ENCODE results near the gene DNA2. TPM values are rescaled to one million over a fixed set of nuclear protein-coding genes. Genes with fewer than 3 reads are reported as not detected.

The DNA2 gene
- total and polyA plus RNA-seq, 2 of the 4 experiments (the other 2 are of a cell fraction), result 3.9 to 5.6 TPM

DNA sequence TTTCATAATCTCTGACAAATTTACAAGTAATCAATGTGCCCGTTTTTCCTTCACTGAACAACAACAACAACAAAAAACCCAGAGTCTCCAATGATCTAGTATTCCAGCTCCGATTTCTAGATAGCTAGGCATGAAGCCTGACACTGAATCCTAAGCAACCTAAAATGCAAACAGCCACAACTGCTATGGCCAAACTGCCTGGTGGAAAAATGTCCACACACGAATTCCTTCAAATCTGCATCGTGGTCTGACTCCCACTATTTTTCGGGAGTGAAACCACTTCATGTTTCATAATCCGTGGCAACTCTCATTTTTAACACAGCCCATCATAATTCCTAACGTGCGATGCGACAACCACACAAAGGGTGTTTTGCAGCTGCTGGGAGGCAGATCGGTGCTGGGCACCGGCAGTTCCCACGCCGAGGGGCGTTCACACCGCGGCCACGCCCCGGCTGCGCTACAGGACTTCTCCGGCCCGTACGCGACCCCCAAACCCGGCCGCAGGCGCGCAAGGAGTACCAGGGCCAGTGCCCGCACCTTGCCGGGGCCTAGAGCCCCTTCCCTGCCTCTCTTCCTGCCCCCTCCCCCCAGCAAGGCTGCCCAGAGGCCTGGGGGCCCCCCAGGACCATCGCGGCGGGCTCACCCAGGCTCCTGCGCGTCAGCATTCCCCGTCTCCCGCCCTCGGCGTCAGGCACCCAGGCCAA lies 65.5 kb downstream of the DNA2 start (continued):
- no peak; the same call in 1 of the 2 replicates for TF ChIP-seq MXI1 (IDR thresholded peaks at IDR 0.05; ENCODE audit: borderline replicate concordance, low read depth, low read length)
- TF ChIP-seq MAFK (IDR thresholded peaks at IDR 0.05; ENCODE audit: low read depth, low read length), result no peak
- TF ChIP-seq RFX5 (IDR thresholded peaks at IDR 0.05; ENCODE audit: low read depth, low read length), result no peak

GRCh38 chr10:68403701-68404100 lies 68.1 kb downstream of the DNA2 start:
- TF ChIP-seq CEBPB (IDR thresholded peaks at IDR 0.05; ENCODE audit: low read depth, low read length), result no peak
- TF ChIP-seq SMC3 (IDR thresholded peaks at IDR 0.05; ENCODE audit: low read depth, low read length), result no peak
- TF ChIP-seq RCOR1 (IDR thresholded peaks at IDR 0.05; ENCODE audit: insufficient replicate concordance, low read length), result no peak
- TF ChIP-seq CHD1 (IDR thresholded peaks at IDR 0.05; ENCODE audit: low read depth, low read length), result no peak
- TF ChIP-seq MAZ (IDR thresholded peaks at IDR 0.05; ENCODE audit: borderline replicate concordance, low read depth, low read length), result no peak
- TF ChIP-seq, protein P1, sequence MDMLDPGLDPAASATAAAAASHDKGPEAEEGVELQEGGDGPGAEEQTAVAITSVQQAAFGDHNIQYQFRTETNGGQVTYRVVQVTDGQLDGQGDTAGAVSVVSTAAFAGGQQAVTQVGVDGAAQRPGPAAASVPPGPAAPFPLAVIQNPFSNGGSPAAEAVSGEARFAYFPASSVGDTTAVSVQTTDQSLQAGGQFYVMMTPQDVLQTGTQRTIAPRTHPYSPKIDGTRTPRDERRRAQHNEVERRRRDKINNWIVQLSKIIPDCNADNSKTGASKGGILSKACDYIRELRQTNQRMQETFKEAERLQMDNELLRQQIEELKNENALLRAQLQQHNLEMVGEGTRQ (IDR thresholded peaks at IDR 0.05; ENCODE audit: low read depth, low read length), result no peak
- TF ChIP-seq POLR2A (IDR thresholded peaks at IDR 0.05; ENCODE audit: low read depth, low read length), result no peak
- TF ChIP-seq MAFK (IDR thresholded peaks at IDR 0.05; ENCODE audit: low read depth, low read length), result no peak
- TF ChIP-seq BHLHE40 (IDR thresholded peaks at IDR 0.05; ENCODE audit: low read depth, low read length), result no peak
- no peak for TF ChIP-seq RFX5 (IDR thresholded peaks at IDR 0.05; ENCODE audit: low read depth, low read length)
- no peak for TF ChIP-seq FOS (IDR thresholded peaks at IDR 0.05; ENCODE audit: low read depth, low read length)
- TF ChIP-seq, protein P2, sequence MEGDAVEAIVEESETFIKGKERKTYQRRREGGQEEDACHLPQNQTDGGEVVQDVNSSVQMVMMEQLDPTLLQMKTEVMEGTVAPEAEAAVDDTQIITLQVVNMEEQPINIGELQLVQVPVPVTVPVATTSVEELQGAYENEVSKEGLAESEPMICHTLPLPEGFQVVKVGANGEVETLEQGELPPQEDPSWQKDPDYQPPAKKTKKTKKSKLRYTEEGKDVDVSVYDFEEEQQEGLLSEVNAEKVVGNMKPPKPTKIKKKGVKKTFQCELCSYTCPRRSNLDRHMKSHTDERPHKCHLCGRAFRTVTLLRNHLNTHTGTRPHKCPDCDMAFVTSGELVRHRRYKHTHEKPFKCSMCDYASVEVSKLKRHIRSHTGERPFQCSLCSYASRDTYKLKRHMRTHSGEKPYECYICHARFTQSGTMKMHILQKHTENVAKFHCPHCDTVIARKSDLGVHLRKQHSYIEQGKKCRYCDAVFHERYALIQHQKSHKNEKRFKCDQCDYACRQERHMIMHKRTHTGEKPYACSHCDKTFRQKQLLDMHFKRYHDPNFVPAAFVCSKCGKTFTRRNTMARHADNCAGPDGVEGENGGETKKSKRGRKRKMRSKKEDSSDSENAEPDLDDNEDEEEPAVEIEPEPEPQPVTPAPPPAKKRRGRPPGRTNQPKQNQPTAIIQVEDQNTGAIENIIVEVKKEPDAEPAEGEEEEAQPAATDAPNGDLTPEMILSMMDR (conservative IDR thresholded peaks at IDR 0.05; ENCODE audit: low read depth, low read length), result no peak
- TF ChIP-seq MXI1 (IDR thresholded peaks at IDR 0.05; ENCODE audit: borderline replicate concordance, low read depth, low read length), result no peak
- H2BK20ac ChIP-seq (ENCODE audit: low read depth, low read length), result no peak overlapping the region
- dilution Hi-C loops (cut with HindIII; ENCODE audit: low sequenced_read_pairs, unreplicated experiment) (no loop called here), intact Hi-C loops (cut with micrococcal nuclease) (no loop called here), in situ Hi-C loops (cut with MboI; ENCODE audit: low sequenced_read_pairs) (no loop called here)
- H3K14ac ChIP-seq (replicated peaks; ENCODE audit: low read depth, low read length), result no peak overlapping the region
- H3K18ac ChIP-seq (ENCODE audit: low read depth, low read length), result no peak overlapping the region
- no peaks in the 10 kb centered on the region for H3K9me3 ChIP-seq (ENCODE audit: control insufficient read depth, insufficient read depth, low read length)
- H2BK5ac ChIP-seq (ENCODE audit: low read depth, low read length, poor library complexity, severe bottlenecking), result no peak overlapping the region
- H4K91ac ChIP-seq (ENCODE audit: insufficient read depth, low read depth, low read length), result no peak overlapping the region
- ChIA-PET POLR2A (ENCODE audit: unreplicated experiment) (no interaction called here), CTCF (interaction anchor here (0.5 kb wide), 1 partner anchor 18 kb away, joined by 3 read pairs; no protein-coding TSS in a partner anchor)
- peaks cover 8% of the 10 kb centered on the region for H3K36me3 ChIP-seq (ENCODE audit: control insufficient read depth, insufficient read depth, low read length)
- H3K23ac ChIP-seq (ENCODE audit: low read depth, low read length), result no peak overlapping the region
- no peaks in the 10 kb centered on the region for H3K27me3 ChIP-seq (ENCODE audit: control insufficient read depth, insufficient read depth, low read length)
- no peak overlapping the region for H2BK15ac ChIP-seq (ENCODE audit: low read depth, low read length)
- no peak overlapping the region for H3K27ac ChIP-seq (ENCODE audit: insufficient read depth, low read length)
- H2AFZ ChIP-seq (replicated peaks; ENCODE audit: low read length, poor library complexity), result no peak overlapping the region
- H3K4me1 ChIP-seq (ENCODE audit: control insufficient read depth, insufficient read depth, low read length), result no peaks in the 10 kb centered on the region; the same call in 1 of the 2 replicates
- no peak overlapping the region for H2BK120ac ChIP-seq (ENCODE audit: low read depth, low read length)
- H2AK5ac ChIP-seq (ENCODE audit: low read depth, low read length), result peak overlapping the region; percentile 70; the same call in 1 of the 2 replicates
- 100% methylated on average over 2 of the region's 4 CpGs; no CpG with 5 or more reads in 1 of the 2 experiments for WGBS, 2 experiments (ENCODE audit: extremely low coverage in 2 of 2, insufficient read length in 1 of 2)
- H3K4me3 ChIP-seq (ENCODE audit: insufficient read depth, low read depth, low read length), result no peak overlapping the region
- H3K9me1 ChIP-seq (ENCODE audit: insufficient read depth, low read length), result no peaks in the 10 kb centered on the region
- no peak overlapping the region for H3K9ac ChIP-seq (ENCODE audit: low read depth, low read length)
- no peak overlapping the region for H4K8ac ChIP-seq (ENCODE audit: low read depth in 2 of 2, low read length in 2 of 2)
- DNase-seq (no peak), ATAC-seq (ENCODE audit: low read depth) (no peak)
- H2AK9ac ChIP-seq (replicated peaks; ENCODE audit: low read depth, low read length, poor library complexity), result no peak overlapping the region
- H3K4ac ChIP-seq (ENCODE audit: low read depth, low read length), result no peak overlapping the region
- H4K5ac ChIP-seq (ENCODE audit: low read depth, low read length), result no peak overlapping the region
- H3K56ac ChIP-seq (ENCODE audit: extremely low read depth, insufficient read depth, low read length), result no peak overlapping the region
- no peak overlapping the region for H3K4me2 ChIP-seq (ENCODE audit: low read depth, low read length)
- peaks cover 7% of the 10 kb centered on the region for H4K20me1 ChIP-seq (ENCODE audit: insufficient read depth, low read length)
- peaks cover 10 to 54% of the 10 kb centered on the region in 2 experiments; a peak in 3 of 4 replicates for H3K79me1 ChIP-seq (ENCODE audit: low read depth in 1 of 2, low read length in 2 of 2)
- BruUV-seq (replicated peaks), result no TSS peak

Data from IMR-90 (cell line).